C4-2B (cell line): ENCODE data around the gene GALNT1.

Source experiments
- CTCF ChIP-seq: fragments of 450-650 bp; conservative IDR thresholded peaks from 2 replicates; pipeline ENCODE4 v1.5.1; 2017; ENCODE audit warnings: mild to moderate bottlenecking
- ZFX ChIP-seq: fragments of 450-650 bp; IDR thresholded peaks from 2 replicates; pipeline ENCODE4 v1.6.1; 2017

- TF ChIP-seq CTCF (no peak), ZFX (no peak)
Observed at GRCh38 chr18:35604369-35604768, 22.8 kb downstream of the GALNT1 start.
